SK-N-DZ (cell line): ENCODE measurements around the gene SAMD3.
"Not testable (repeated sequence)": the region's sequence is repeated elsewhere in the genome, so short reads cannot be mapped to it uniquely, and the experiment has no call there.

Experiments used
- DNase-seq: peaks from one replicate; pipeline ENCODE4 v3.0.0-alpha.2; 2015; ENCODE audit warnings: low spot score

The SAMD3 gene

DNA sequence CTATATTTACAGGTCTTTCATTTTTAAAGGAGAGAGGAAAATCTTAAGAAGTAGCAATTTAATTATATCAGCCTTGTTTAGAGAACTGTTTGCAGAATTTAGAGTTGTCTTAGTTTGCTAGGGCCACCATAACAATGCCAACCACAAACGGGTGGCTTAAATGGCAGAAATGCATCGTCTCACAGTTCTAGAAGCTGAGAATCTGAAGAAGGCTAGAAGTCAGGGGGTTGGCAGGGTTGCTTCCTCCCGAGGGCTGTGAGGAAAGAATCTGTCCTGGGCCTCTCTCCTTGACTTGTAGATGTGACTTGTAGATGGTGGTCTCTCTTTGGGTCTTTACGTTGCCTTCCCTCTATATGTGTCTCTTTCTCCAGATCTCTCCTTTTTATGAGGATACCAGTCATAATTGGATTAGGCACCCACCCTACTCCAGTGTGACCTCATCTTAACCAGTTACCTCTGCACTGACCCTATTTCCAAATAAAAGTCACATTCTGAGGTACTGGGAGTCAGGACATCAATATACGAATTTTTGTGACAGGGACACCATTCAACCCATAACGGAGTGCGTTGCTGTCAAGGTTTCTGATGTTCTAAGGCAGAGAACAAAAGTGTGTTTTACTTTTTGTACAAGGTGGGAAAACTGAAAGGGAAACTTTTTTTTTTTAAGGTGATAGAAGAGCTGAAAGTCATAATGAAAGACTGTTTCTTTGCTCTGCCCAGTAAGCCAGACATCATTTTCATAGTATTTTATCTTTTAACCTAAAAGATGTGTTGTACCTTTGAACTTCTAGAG lies 84.4 kb downstream of the SAMD3 start:
- DNase-seq: no peak

DNA sequence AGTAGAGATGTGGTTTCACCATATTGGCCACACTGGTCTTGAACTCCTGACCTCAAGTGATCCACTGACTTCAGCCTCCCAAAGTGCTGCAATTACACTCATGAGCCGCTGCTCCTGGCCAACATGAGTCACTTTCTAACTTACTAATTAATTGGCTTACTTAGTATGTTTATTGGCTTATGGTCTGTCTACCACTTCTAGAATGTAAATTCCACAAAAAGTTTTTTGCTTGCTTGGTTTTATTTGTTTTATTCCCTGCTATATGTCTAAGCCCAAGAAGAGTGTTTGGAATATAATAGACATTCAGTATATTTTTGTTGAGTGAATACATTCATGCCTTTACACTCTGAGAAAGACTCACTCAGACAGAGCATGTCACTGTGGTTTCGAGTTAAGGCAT lies 86.0 kb downstream of the SAMD3 start:
- no peak for DNase-seq

DNA sequence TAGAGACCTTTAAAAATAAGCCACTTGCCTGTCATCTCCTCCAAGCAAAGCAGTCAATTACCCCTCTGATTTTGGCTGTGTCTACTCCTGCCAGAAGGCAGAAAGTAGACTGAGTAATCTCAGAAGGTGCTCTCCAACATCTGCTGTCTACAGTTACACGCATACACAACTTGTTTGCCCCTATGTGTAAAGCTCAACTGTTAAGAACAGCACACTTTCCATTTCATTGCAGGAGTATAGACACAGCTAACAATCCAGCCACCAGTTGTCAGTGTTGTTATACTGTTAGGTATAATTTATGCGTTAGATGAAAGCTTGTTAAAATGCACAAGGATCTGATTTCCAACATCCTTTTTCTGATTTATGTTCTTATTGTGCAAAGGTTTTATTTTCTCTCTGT lies 88.2 kb downstream of the SAMD3 start:
- DNase-seq: no peak

DNA sequence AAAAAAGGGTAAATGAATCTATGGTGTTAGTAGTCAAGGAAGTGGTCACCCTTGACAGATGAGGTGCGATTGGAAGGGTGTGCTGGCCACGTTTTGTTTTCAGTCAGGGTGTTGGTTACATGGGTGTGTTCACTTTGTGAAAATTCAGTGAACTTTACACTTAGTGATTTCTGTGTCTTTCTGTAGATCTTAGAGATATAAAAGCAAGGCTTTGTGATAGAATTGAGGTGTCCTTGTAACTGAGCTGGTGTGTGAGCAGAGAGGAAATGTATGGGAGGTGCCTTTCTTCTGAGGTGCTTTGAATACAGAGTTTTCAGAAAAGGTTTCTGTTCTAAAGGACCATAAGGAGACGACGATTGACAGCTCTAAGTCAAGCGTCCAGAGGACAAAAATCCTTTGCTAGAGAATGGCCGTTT lies 90.5 kb downstream of the SAMD3 start:
- DNase-seq: no peak

DNA sequence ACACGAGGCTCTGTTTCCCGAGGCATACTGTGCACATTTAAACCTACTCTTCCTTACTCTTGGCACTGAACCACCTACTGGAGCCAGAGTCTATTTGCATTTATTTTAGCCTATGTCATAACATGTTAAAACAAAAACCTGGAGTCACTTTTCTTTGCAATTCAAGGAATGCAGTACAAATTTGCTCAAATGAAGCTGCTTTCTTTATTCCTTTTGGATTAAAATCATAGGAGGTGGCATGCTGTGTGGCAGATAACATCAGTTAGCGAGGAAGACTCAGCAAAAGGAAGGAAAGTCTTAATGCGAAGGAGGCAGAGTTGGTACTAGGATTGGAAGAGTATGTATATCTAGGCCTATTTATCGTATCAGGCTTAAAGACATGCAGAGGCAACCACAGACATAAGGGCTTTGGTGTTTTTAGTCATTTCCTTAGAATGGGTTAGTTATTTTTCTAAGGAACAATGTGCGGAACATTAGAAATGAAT lies 92.9 kb downstream of the SAMD3 start:
- no peak for DNase-seq

DNA sequence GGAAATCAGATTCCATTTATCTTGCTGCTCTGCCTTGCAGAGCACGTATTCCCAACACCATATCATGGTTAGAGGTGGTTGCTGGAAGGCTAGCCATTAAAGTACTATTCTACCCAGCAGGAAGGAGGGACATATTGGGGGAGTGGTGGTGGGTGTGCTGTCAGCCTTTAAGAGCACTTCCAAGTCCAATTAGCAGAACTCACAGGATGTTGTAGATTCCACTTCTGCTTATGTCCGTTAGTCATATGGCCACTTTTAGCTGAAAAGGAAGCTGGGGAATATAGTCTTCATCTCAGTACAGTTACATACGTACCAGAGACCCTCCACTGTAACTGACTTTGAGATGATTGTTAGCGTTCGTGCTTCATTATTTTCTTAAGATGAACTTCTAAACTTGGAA lies 94.4 kb downstream of the SAMD3 start:
- DNase-seq: no peak

DNA sequence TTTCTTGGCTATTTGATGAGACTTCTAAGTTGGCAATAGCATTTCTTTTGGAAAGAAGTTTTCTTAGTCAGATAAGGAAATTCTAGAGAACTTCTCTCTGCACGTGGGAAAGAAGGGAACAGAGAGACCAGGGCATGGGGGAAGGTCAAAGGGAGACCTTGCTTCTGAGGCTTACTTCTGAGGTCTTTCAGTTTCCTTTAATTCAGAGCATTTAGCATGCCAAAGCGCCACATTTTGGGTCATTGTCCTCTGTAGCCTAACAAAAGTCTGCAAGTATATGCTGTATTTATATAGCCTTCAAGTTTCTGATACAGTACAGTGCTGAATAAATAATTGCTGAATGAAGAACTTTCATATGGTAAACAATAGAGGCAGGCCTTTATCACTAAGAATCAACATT lies 95.6 kb downstream of the SAMD3 start:
- DNase-seq: no peak

DNA sequence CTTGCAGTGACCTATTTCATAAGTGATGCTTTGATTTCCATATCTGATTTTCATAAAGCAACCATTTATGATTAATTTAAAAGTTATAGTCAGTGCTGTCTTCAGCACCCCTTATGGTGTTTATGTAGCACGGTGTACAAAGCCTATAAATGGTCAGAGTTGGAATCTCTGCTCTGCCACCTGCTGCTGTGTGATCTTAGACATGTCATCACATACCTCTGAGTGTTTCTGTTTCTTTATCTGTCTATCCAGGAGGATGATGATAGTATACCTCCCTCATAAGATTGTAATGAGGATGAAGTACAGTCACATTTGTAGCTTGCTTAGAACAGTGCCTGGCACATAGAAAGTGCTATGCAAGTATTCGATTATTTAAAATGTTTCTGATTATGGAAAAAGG lies 100.5 kb downstream of the SAMD3 start:
- no peak for DNase-seq

DNA sequence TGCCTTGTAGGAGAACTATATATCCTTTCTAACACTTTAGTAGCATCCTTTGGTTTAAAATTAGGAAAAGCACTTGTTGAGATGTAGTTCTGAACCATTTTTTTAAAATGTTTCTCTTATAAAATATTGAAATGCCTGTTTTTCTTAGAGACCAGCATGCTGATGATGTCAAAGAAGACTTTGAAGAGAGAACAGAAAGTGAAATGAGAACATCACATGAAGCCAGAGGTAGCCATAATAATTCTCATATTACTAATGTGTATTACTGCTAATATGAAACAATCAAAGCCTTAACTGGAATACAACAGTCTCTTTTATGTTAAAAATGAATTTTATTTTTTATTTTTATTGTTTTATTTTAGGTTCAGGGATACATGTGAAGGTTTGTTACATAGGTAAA lies 102.0 kb downstream of the SAMD3 start:
- no peak for DNase-seq

DNA sequence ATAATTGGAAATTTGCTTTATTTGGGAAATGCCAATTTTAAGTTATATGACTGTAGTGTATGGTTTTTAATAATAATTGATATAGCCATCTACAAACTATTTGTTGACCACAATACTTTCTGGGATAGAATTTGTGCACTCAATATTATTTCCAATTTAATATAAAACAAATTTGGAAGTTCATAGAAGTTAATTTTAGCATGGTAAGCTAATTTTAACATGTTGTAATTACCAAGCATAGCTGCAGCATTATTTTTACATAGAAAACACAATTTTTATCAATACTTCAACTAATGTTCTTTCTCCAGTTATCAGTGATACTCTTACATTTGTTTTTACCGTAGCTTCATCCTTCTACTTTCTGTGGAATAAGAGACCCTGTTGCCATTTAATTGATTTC lies 103.5 kb downstream of the SAMD3 start:
- no peak for DNase-seq

DNA sequence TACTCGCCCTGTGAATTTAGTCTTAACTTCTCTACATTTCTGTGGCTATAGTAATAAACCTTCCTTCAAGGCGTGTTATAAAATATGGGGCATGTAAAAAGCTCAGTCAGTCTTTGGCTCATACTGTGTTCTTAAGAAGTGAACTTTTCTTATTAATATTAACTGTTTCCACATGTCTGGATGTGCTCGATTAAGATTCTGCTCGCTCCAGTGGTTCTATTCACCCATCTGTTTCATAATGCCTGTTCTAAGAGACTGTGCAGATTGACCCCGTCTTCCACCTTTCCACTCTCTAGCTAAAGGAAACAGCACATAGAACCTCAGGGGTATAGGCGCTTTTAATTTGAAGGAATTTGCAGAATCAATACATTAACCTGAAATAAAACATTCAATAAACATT lies 104.5 kb downstream of the SAMD3 start:
- no peak for DNase-seq

DNA sequence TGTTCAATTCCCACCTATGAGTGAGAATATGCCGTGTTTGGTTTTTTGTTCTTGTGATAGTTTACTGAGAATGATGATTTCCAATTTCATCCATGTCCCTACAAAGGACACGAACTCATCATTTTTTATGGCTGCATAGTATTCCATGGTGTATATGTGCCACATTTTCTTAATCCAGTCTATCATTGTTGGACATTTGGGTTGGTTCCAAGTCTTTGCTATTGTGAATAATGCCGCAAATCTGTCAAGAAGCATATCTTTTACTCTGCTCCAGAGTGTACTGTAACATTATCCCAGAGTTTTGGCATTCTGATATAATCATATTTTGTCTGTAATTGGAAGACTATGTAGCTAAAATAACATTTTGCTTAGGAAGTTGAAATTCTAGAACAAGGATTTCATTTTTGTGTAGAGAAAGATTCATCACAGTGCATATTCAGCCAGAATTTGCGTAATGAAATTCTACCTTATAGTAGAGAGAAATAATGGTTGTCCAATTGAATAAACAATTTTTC lies 105.5 kb downstream of the SAMD3 start:
- not testable (repeated sequence) for DNase-seq

DNA sequence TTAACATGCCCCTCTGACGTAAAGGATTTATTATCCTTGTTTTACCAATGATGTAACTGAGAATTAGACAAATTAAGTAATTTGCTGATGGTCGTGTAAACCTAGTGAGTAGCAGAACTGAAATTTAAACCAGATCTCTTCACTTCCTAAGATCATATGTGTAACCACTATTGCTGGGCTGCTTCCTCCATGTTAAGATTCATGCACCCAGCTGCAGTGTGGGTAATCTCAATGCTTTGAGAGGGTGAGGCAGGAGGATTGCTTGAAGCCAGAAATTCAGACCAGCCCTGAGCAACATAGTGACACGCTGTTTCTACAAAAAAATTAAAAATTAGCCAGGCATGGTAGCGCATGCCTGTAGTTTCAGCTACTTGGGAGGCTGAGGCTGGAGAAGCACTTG lies 106.5 kb downstream of the SAMD3 start:
- no peak for DNase-seq

DNA sequence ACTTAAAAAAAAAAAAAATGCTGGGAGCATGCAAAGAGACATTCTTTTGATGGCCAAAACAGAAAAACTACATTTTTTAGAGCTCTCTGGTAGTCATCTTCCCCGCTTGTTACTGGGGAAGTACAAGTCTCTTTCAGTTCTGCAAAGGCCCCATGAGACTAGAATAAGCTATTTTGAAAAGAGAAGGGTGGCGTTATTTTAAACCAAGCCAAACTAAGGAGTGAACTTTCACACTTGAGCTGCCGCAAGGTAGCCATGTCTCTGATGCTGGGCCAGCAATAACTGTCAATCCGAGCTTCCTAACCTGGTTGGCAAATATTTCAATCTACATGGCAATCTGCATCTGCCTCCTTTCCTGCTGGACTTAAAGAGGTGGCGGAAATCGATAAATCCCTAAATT lies 107.7 kb downstream of the SAMD3 start:
- DNase-seq: no peak

DNA sequence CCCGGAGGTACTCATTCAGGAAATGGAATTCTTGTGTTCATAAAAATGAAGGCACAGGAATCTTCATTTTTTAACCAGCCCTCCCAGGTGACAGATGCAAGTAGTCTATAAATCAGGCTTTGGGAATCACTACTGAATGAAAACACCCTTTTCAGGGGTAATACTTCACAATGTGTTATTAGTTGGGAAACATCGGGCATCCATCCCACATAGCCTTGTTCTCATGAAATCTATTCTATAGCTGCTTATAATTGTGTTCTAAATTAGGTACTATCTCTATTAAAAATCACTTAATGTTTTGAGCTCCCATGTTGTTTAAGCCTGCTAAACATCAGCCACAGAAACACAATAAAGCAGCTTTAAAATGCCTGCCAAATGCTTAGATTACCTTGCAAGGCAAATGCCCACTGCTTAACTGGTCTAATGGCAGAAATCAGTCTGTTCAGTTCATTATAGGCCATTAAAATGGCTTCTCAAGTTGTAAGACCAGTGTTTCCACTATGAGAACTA lies 109.5 kb downstream of the SAMD3 start:
- no peak for DNase-seq

DNA sequence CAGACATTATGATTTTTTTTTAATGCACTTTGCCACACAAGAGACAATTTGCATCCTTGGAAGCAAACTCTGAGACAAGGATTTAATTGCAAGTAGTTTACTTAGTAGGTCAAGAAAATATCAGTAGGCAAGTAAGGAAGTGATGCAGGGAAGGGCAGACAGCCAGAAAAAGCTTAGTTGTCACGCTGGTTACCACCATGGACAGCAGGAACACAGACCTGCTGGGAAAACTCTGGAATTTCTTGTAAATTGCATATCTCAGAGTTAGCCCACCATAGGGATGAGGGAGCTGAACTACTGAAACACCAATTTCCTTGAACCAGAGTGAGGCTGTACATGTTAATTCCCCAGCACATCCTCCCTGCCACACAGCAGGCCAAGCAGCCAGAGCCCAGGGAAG lies 111.7 kb downstream of the SAMD3 start:
- no peak for DNase-seq

DNA sequence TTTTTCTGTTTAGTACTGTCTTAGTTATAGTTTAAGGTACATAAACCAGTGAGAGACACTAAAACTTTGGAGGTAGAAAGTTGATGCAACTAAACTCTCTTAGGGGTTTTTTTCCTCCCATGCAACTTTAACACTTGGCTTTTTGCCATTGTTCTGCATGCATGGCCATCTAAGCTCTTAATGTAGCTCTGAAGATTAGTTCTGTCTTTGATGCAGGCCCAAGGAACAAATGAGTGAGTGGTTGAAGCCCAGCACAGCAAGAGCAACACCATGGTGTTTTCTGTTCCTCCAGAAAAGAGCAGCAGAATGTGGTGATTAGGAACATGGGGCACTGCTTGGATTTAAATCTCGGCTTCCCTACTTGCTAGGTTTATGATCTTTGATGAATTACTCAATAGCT lies 115.0 kb downstream of the SAMD3 start:
- no peak for DNase-seq

DNA sequence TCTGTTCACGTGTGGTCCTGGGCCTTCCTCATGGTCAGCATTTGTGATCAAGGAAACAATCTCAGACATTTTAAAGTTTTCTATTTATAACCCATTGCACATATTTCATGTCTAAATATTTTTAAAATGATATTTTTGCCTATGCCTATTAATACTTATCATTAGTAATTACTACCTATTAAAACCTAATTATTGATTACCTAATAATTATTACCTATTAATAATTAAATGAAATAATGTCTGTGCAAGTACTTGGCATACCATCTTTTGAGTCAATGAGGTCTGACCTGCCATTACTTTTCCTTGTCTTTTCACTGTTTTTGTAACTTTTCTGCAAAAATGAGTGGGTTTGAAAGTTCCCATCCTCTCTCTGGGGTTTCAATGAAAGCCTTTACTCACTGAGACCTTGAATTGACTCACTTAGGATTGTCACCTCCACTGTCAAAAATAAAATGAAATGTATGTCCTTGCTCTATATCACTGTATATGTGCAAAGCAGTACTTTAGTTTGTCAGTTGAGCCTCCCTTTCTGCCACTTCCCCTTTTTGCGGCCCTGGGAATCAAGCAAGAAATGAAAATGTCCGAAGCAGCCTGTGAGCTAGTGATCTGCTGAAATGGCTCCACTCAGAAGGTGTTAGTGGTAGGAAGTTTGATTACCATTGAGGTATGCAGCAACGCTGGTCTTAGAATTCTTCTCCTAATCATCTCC lies 116.6 kb downstream of the SAMD3 start:
- DNase-seq: no peak

DNA sequence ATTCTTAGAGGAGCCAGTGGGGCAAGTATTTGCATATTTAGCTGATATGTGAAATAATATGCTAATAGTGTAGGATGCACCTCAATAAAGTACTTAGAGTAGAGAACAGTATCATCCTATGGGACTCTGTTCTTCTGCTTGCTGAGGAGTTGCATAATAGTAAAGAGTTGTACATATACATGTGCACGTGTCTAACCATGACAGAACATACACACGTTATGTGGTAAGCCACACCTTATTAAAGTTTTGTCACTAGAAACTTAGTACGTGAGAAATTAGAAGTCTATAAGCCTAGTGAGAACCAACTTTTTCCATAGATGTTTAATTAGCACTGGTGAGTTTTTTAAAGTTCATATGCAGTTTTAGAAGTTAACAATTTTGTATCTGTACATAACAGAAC lies 123.6 kb downstream of the SAMD3 start:
- DNase-seq: no peak

DNA sequence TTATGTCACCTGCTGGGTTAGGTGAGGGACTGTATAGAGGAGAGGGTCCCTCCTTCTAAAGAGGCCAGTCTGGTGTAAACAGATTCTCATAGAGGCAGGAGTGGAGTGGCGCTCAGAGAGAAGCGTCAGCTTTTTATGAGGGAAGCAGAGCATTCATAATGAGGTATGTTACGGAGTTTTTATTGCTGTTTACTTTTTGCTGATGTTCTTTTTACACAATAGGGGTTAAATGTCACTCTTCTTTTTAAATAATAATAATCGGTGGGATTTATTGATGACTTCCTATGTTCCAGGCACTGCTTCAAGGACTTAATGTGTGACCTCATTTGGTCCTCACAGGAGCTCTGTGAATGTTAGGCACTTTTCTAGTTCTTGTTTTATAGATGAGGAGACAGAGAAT lies 124.4 kb downstream of the SAMD3 start:
- DNase-seq: no peak
